Suppressor macrophage (primary cell): ENCODE data around the gene LPXN.
"Not testable (repeated sequence)": the region's sequence is repeated elsewhere in the genome, so short reads cannot be mapped to it uniquely, and the experiment has no call there.

Experiments used
- DNase-seq, 4 experiments: peaks; one replicate each; pipeline ENCODE4 v3.0.0-alpha.2; 2020 to 2022

LPXN gene

GRCh38 chr11:58579192-58580129 is 3.8 kb upstream of the LPXN start:
- DNase-seq: peak; percentile 90 to 95 (median 93)

GRCh38 chr11:58578635-58579191 is 3.1 kb upstream of the LPXN start, which contains the start of gene ZFP91:
Gene ZFP91, plus strand, starts transcription at chr11:58579063. Its CDS starts 219 bp downstream, at chr11:58579282.
- peak; percentile 98 to 99 (median 98) for DNase-seq

GRCh38 chr11:58578136-58578634 is 2.5 kb upstream of the LPXN start:
- DNase-seq: peak; percentile 97 to 99 (median 98)

GRCh38 chr11:58577555-58578135 is 2.0 kb upstream of the LPXN start:
- DNase-seq: peak; percentile 84 to 92 (median 86)

- peak; percentile 11 to 45 (median 32) for DNase-seq
These were observed 1.3 kb upstream of the LPXN start for GRCh38 chr11:58576887-58577471.

DNA sequence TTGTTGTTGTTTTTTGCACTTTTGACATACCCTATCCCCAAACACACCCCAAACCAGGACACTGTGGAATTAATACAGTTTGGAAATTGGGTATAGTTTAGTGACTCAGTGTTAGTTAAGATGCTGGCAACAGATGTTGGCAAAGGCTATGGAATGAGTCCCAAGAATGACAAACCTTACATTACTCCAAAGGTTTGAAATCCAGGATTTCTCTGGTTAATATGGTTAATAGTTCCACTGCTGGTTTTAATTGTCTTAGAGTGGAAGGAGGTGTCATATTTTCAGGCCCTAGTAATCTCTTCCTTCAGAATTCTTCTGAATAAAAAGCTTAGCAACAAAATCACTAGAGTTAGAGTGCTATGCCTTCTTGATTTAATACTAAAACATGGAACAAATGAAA is 775 bp downstream of the LPXN start:
- peak in 1 of 4 experiments; percentile 4 for DNase-seq

DNA sequence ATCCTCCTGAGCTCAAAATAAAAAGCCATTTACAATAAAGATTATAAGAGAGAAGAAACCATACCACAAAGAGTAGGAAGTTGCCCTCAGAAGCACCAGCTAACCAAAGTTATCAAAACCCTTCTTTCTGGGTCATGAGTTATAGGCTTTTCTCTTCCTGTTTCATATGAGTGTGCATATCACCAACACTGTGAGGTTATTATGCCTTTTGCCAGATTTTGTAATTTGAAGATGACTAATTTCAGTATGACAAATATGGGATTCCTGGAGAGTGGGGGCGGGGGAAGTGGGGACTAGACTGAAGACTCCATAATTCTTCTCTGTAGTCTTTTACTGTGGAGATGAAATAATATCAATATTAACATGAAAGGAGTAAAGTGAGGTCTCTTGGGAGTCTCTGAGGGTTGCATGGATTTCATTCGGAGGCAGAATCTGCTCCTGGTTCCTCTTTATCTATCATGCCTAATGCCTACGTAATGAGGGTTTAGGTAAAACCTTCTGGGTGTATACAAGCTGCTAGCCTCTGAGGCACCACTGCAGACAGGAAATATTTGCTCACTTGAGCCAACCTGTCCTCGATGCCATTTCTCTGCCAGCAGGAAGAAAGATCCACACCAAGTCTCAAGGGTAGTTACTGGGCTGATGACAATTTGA is 2.1 kb downstream of the LPXN start:
- peak; percentile 70 to 93 (median 86) for DNase-seq

DNA sequence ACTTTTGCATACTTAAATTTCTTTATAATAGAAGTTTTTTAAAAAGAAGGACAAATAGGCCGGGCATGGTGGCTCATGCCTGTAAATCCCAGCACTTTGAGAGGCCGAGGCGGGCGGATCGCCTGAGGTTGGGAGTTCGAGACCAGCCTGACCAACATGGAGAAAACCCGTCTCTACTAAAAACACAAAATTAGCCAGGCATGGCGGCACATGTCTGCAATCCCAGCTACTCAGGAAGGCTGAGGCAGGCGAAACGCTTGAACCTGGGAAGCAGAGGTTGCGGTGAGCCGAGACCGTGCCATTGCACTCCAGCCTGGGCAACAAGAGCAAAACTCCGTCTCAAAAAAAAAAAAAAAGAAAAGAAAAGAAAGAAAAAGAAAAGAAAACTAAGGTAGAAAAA is 2.8 kb downstream of the LPXN start:
- not testable (repeated sequence) for DNase-seq

DNA sequence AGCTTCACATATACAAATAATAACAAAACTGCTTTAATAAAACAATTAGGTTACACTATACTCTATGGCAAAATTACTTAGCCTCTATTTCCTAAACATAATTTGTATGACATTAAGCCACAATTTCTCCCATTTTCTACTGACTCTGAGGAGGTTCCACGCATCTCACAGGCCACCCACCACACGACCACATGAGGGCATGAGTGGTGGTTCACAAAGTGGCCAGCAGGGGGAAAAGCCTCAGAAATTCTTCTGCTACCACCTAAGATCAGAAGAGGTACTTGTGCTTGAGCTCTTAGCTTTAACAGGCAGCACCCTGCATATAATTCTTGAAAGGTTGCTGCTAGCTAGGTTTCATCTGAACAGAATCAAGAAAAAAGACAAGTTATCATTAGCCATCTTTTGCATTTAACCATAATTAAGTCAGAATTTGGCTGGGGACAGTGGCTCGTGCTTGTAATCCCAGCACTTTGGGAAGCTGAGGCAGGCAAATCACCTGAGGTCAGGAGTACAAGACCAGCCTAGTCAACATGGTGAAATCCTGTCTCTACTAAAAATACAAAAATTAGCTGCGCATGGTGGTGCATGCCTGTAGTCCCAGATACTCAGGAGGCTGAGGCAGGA is 7.7 kb downstream of the LPXN start:
- DNase-seq: peak; percentile 76 to 83 (median 80)

DNA sequence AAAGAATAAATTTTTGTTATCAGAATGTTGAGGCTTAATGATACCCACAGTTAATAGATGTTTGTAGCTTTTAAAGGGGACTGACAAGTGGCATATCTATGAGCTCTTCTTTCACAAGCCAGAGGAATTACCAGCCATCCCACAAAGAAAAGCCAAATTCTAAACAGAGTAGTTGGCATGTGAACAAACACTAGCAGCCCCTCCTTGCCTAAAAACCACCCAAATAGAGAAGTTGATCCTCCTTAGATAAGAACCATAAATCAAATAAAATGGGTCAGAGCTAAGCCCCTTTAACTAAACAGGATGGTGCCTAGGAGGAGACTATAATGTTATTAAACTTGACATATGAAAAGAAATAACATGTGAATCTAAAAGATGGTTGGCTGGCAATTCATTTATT is 11.4 kb downstream of the LPXN start:
- DNase-seq: no peak

DNA sequence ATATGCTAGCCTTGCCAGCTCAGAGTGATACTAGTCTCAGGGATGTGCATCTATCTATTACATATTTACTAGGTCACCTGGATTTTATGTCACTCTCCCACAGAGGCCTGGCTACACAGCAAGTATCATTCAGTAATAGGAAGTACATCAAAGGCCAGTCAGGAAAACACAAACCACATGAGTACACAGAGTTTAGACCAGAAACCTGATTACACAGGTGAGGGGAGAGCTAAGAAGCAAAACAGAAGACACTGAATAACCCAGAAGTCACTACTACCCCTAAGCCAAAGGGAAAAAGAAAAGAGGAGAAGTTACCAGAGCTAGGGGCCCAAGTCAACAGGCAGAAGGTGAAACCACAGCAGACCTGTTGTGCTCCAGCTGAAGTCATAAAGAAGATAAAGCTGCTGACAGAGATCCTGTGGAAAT is 13.3 kb downstream of the LPXN start:
- no peak for DNase-seq

DNA sequence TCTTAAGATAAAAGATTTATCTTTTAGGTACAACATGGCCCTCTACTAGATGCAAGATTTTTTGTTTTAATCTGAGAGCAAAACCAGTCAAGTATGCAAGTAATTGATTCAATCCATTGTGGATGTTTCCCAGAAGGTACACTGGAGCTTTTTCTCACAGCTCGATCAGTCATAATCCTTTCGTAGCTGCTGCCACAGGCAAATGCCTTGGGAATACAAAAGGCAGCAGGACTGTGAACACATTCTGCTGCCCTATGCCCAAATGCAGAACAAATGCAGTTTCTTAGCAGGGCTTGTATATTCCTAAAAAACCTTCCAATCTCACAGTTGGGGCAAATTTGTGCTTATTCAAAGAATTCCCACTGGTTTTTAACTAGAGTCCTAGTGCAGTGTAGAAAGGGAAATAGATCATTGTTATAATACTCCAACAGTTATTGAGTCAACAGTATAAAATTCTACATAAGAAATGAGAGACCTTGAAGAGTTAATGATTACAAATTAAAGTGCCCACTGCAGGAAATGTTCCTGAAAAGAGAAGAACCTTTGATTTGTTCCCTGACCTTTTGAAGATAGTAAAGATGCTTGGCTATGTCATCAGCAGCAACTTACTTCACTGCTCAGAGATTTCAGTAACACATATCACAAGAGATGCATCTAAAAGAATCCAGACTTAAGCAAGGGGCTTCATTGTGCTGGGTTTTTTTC is 14.1 kb downstream of the LPXN start:
- no peak for DNase-seq

DNA sequence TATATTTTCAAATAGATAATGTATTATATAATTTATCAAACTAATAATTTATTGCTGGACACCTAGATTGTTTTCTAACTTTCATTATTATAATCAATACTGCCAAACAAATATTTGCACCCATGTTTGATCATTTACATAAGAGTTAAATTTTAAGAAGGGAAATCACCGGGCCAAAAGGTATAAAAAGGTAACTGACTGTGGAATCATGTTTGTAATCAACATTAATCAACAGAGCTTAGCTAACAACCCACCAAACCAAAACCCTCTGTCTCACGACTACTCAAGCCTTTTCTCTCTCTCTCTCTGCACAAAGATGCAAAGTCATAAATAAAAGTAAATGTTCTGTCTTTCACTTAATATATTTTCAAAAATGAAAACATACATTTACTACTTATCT is 14.8 kb downstream of the LPXN start:
- no peak for DNase-seq

DNA sequence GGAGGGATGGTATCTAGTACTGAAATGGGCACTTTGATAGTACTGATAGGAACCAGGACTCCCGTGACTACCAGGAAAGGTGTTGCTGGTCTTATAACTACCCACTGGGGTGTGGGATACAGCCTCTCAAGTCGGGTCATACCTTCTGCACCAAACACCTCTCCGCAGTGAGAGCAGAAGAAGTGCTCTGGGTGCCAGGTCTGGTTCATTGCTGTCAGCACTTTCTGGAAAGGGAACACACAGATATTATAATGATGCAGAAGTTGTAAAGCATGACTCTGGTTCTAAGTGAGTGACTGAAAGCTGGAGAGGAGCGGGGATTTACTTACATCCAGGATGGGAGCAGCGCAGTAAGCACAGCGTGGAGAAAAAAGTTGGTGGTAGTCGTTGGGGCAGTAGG is 26.0 kb downstream of the LPXN start:
- DNase-seq: no peak

DNA sequence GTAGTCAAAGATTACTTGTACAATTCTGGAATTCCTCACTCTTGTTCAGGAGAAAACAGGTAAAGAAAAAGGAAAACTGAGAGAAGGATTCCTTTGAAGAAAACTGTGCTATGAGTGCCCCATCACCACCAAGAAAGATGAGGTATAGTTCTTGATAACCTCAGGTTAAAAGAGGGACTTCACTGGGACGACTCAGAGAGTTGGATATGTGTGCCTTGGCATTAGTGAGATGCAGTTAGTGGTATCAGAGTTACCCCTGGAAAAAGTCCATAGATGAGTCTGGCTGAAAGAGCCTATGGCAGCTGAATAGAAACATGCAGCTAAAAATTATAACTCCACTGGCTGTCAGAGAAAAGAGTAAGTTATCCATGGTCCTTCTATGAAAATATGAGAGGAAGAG is 28.8 kb downstream of the LPXN start:
- DNase-seq: no peak

DNA sequence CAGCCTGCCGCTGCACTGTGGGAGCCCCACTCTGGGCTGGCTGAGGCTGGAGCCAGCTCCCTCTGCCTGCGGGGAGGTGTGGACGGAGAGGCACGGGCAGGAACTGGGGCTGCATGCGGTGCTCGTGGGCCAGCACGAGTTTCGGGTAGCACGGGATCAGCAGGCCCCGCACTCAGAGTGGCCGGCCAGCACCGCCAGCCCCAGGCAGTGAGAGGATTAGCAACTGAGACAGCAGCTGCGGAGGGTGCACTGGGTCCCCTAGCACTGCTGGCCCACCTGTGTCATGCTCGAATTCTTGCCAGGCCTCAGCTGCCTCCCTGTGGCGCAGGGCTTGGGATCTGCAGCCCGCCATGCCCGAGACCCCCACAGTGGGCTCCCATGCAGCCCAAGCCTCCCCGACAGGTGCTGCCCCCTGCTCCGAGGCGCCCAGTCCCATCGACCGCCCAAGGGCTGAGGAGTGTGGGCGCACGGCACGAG is 43.8 kb downstream of the LPXN start:
- no peak for DNase-seq

GRCh38 chr11:58530236-58530635 is 45.4 kb downstream of the LPXN start:
- DNase-seq: no peak

DNA sequence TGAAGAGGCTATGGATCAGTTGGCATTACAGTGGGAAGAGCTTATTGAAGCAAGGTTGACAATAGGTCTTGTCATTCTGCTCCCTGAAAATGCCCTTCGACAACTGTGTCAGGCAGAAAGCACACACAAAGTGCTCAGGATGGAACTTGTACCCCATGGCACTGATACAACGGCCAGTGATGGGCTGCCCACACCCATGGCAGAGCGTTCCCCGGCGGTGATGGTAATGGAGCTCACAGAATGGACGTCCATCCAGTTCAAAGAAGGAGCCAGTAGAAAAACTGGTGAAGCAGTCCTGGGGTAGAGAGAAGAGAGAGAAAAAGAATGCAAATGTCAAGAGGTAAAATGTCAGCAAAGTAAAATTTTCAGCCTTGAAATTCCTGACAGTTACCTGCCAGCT is 48.2 kb downstream of the LPXN start:
- no peak for DNase-seq

DNA sequence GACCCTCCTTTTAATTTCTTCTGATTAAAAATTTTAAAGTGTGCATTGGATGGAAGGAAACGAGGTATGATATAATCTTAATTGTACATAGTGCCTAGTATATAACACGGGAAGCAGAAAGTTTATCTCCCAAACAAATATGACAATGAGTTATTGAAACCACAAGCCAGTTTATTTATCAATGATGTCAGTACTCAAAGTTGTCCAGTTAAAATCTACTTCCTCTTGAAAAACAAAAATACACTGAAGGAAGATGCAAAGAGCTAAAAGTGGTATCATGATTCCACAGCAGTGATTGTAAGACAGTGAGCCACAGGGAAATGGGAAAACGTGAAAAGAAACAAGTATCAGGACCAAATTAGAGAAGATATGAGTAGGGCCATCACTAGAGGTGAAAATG is 48.9 kb downstream of the LPXN start:
- peak in 2 of 4 experiments; percentile 22 to 23 for DNase-seq

GRCh38 chr11:58525037-58525614 is 50.5 kb downstream of the LPXN start:
- peak; percentile 61 to 76 (median 69) for DNase-seq
